Measurements from ENCODE around the gene BCL6B. TPM values are rescaled to one million over a fixed set of nuclear protein-coding genes. Genes with fewer than 3 reads are reported as not detected.

BCL6B gene
- total RNA-seq, 1 donor from 2014 or later, result not detected

DNA sequence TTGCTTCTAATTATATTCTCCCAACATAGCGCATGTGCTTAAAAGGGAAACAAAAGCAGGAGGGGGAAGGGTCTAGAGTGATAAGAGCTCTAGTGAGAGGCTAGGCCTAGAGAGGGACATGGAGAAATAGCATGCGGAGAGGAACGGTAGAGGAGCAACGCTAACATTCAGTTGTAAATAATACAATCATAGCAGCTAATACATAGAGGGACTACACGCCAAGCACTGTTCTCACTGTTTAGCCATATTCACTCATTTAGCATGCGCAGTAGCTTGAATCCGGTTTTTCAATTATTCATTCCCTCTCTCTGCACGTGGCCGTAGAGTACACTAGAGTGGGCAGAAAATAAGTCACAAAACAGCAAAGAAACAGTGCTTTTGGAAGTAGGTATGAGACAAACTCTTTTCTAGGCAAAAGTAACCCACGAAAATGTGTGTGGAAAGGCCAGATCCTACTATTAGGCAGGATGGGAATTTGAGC, 28.7 kb upstream of the BCL6B start:
- Mint-ChIP-seq H3K27ac (ENCODE audit: unreplicated experiment) (no peak overlapping the region), H3K4me3 (ENCODE audit: unreplicated experiment) (no peak overlapping the region), H3K27me3 (ENCODE audit: low read depth, unreplicated experiment) (peaks cover 5% of the 10 kb centered on the region), H3K36me3 (ENCODE audit: low read depth, unreplicated experiment) (peaks cover 17% of the 10 kb centered on the region), H3K9me3 (ENCODE audit: unreplicated experiment) (no peaks in the 10 kb centered on the region), H3K4me1 (ENCODE audit: low read depth, unreplicated experiment) (peaks cover 4% of the 10 kb centered on the region)
- Histone ChIP-seq H3K9ac (ENCODE audit: low read length) (no peak overlapping the region), H3K27ac (ENCODE audit: low read depth, low read length) (no peak overlapping the region), H3K4me2 (ENCODE audit: low read length) (no peak overlapping the region), H3K36me3 (ENCODE audit: insufficient read depth, low read length) (no peaks in the 10 kb centered on the region), H4K20me1 (ENCODE audit: insufficient read depth, low read length) (peaks cover 15% of the 10 kb centered on the region), H3K4me1 (ENCODE audit: insufficient read depth, low read length) (peaks cover 6% of the 10 kb centered on the region), H2AFZ (ENCODE audit: low read depth, low read length) (no peak overlapping the region), H3K27me3 (ENCODE audit: insufficient read depth, low read length) (no peaks in the 10 kb centered on the region), H3K79me2 (ENCODE audit: insufficient read depth, low read length) (no peaks in the 10 kb centered on the region), H3K9me3 (ENCODE audit: insufficient read depth, low read depth, low read length) (no peaks in the 10 kb centered on the region), H3K4me3 (ENCODE audit: insufficient read depth, low read depth, low read length) (no peak overlapping the region)
- FAIRE-seq (no peak), DNase-seq (ENCODE audit: low read depth) (no peak)
- TF ChIP-seq EZH2 (IDR thresholded peaks at IDR 0.05; ENCODE audit: insufficient read depth, low read length) (no peak), CTCF (IDR thresholded peaks at IDR 0.05; ENCODE audit: insufficient read depth, low read depth, low read length) (no peak)

- Histone ChIP-seq H3K9me3 (ENCODE audit: insufficient read depth, low read depth, low read length) (no peaks in the 10 kb centered on the region), H3K4me2 (ENCODE audit: low read length) (no peak overlapping the region), H3K79me2 (ENCODE audit: insufficient read depth, low read length) (no peaks in the 10 kb centered on the region), H2AFZ (ENCODE audit: low read depth, low read length) (no peak overlapping the region), H3K9ac (ENCODE audit: low read length) (no peak overlapping the region), H3K4me1 (ENCODE audit: insufficient read depth, low read length) (peaks cover 6% of the 10 kb centered on the region), H3K27ac (ENCODE audit: low read depth, low read length) (no peak overlapping the region), H4K20me1 (ENCODE audit: insufficient read depth, low read length) (peaks cover 19% of the 10 kb centered on the region), H3K36me3 (ENCODE audit: insufficient read depth, low read length) (no peaks in the 10 kb centered on the region), H3K4me3 (ENCODE audit: insufficient read depth, low read depth, low read length) (no peak overlapping the region), H3K27me3 (ENCODE audit: insufficient read depth, low read length) (no peaks in the 10 kb centered on the region)
- TF ChIP-seq CTCF (IDR thresholded peaks at IDR 0.05; ENCODE audit: insufficient read depth, low read depth, low read length) (no peak), EZH2 (IDR thresholded peaks at IDR 0.05; ENCODE audit: insufficient read depth, low read length) (no peak)
- H3K27me3 Mint-ChIP-seq (ENCODE audit: low read depth, unreplicated experiment), result peaks cover 5% of the 10 kb centered on the region
- no peak overlapping the region for H3K27ac Mint-ChIP-seq (ENCODE audit: unreplicated experiment)
- H3K4me1 Mint-ChIP-seq (ENCODE audit: low read depth, unreplicated experiment), result peaks cover 4% of the 10 kb centered on the region
- FAIRE-seq (no peak), DNase-seq (ENCODE audit: low read depth) (no peak)
- H3K36me3 Mint-ChIP-seq (ENCODE audit: low read depth, unreplicated experiment), result peaks cover 23% of the 10 kb centered on the region
- peak overlapping the region; percentile 45 for H3K4me3 Mint-ChIP-seq (ENCODE audit: unreplicated experiment)
- H3K9me3 Mint-ChIP-seq (ENCODE audit: unreplicated experiment), result no peaks in the 10 kb centered on the region
These were observed 28.1 kb upstream of the BCL6B start for GRCh38 chr17:6994666-6995256.

Data from astrocyte (in vitro differentiated cells and primary cell).